ENCODE data around the gene PROK1. TPM values are rescaled to one million over a fixed set of nuclear protein-coding genes. Genes with fewer than 3 reads are reported as not detected.

Gene PROK1
- total and polyA plus RNA-seq, 2 of the 4 experiments (the other 2 are of a cell fraction): not detected

DNA sequence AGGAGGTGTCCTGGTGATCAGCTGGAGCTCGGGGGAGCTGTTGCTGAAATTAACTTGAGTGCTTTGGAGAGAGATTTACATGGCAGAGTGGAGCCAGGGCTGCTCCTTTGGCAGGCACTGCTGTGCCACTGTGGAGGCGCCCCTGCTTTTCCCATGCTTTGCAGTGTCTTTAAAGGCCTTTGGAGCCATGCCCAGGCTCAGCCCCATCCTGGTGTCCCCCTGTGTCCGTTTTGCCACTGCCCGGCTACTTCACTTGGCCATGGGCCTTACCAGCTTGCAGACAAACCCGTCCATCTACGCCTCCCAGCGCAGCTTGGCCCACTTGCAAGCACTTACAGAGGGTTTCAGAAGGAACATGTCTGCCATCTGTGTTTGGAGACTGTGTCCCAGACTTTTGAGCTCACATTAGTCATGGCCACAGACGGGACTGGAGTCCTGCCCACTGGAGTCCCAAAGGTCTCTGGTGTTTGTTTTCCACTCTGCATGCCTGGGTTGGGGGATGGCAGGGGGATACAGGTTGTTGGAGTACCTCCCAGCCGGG is 25.3 kb upstream of the PROK1 start:
- H2AFZ ChIP-seq (replicated peaks; ENCODE audit: low read length, poor library complexity): peak overlapping the region; percentile 15
- H3K56ac ChIP-seq (ENCODE audit: extremely low read depth, insufficient read depth, low read length): no peak overlapping the region
- H2AK5ac ChIP-seq (ENCODE audit: low read depth, low read length): no peak overlapping the region
- no peaks in the 10 kb centered on the region for H3K4me1 ChIP-seq (ENCODE audit: control insufficient read depth, insufficient read depth, low read length)
- no peak overlapping the region for H3K18ac ChIP-seq (ENCODE audit: low read depth, low read length)
- dilution Hi-C loops (cut with HindIII; ENCODE audit: low sequenced_read_pairs, unreplicated experiment): no loop called here
- no peak for DNase-seq
- no peaks in the 10 kb centered on the region for H3K36me3 ChIP-seq (ENCODE audit: control insufficient read depth, insufficient read depth, low read length)
- H3K4ac ChIP-seq (ENCODE audit: low read depth, low read length): no peak overlapping the region
- H2BK5ac ChIP-seq (ENCODE audit: low read depth, low read length, poor library complexity, severe bottlenecking): no peak overlapping the region
- H2BK15ac ChIP-seq (ENCODE audit: low read depth, low read length): no peak overlapping the region
- H3K9ac ChIP-seq (ENCODE audit: low read depth, low read length): no peak overlapping the region
- BruUV-seq (replicated peaks): no TSS peak
- H3K4me2 ChIP-seq (ENCODE audit: low read depth, low read length): no peak overlapping the region
- H3K79me1 ChIP-seq (ENCODE audit: low read depth in 1 of 2, low read length in 2 of 2): no peaks in the 10 kb centered on the region
- H4K8ac ChIP-seq (ENCODE audit: low read depth in 2 of 2, low read length in 2 of 2): no peak overlapping the region
- WGBS, 2 experiments (ENCODE audit: extremely low coverage in 2 of 2, insufficient read length in 1 of 2): 23% methylated on average over 4 of the region's 9 CpGs; no CpG with 5 or more reads in 1 of the 2 experiments
- intact Hi-C loops (cut with micrococcal nuclease): no loop called here
- H3K9me3 ChIP-seq (ENCODE audit: control insufficient read depth, insufficient read depth, low read length): no peaks in the 10 kb centered on the region
- TF ChIP-seq POLR2A (IDR thresholded peaks at IDR 0.05; ENCODE audit: low read depth, low read length) (no peak), BHLHE40 (IDR thresholded peaks at IDR 0.05; ENCODE audit: low read depth, low read length) (no peak), RFX5 (IDR thresholded peaks at IDR 0.05; ENCODE audit: low read depth, low read length) (no peak), MAFK (IDR thresholded peaks at IDR 0.05; ENCODE audit: low read depth, low read length) (no peak), MXI1 (IDR thresholded peaks at IDR 0.05; ENCODE audit: borderline replicate concordance, low read depth, low read length) (no peak)
- no peak overlapping the region for H3K4me3 ChIP-seq (ENCODE audit: insufficient read depth, low read depth, low read length)
- CTCF ChIA-PET: interaction anchor here (1.0 to 1.4 kb wide), 2 partner anchors 26 to 70 kb away, joined by 3 to 4 read pairs; no protein-coding TSS in a partner anchor
- H3K27ac ChIP-seq (ENCODE audit: insufficient read depth, low read length): no peak overlapping the region
- H2BK120ac ChIP-seq (ENCODE audit: low read depth, low read length): no peak overlapping the region
- POLR2A ChIA-PET (ENCODE audit: unreplicated experiment): no interaction called here
- peaks cover 31% of the 10 kb centered on the region for H3K27me3 ChIP-seq (ENCODE audit: control insufficient read depth, insufficient read depth, low read length)
- no peak overlapping the region for H4K5ac ChIP-seq (ENCODE audit: low read depth, low read length)
- H3K14ac ChIP-seq (replicated peaks; ENCODE audit: low read depth, low read length): no peak overlapping the region
- H3K9me1 ChIP-seq (ENCODE audit: insufficient read depth, low read length): no peaks in the 10 kb centered on the region
- H4K20me1 ChIP-seq (ENCODE audit: insufficient read depth, low read length): no peaks in the 10 kb centered on the region
- H2BK20ac ChIP-seq (ENCODE audit: low read depth, low read length): no peak overlapping the region
- no peak overlapping the region for H4K91ac ChIP-seq (ENCODE audit: insufficient read depth, low read depth, low read length)
- in situ Hi-C loops (cut with MboI; ENCODE audit: low sequenced_read_pairs): no loop called here
- no peak overlapping the region for H2AK9ac ChIP-seq (replicated peaks; ENCODE audit: low read depth, low read length, poor library complexity)
- no peak for ATAC-seq (ENCODE audit: low read depth)
- no peak overlapping the region for H3K23ac ChIP-seq (ENCODE audit: low read depth, low read length)
